Measurements from ENCODE around the gene FIBP.

FIBP gene

GRCh38 chr11:65882120-65883057 is 5.9 kb downstream of the FIBP start:
- in situ Hi-C loops (cut with HindIII; ENCODE audit: low pct_ligation_motif_present, low sequenced_read_pairs), result no loop called here
- no peaks in the 10 kb centered on the region for H3K27me3 ChIP-seq (replicated peaks)
- no peak overlapping the region for H3K27ac ChIP-seq
- TF ChIP-seq, protein P1, sequence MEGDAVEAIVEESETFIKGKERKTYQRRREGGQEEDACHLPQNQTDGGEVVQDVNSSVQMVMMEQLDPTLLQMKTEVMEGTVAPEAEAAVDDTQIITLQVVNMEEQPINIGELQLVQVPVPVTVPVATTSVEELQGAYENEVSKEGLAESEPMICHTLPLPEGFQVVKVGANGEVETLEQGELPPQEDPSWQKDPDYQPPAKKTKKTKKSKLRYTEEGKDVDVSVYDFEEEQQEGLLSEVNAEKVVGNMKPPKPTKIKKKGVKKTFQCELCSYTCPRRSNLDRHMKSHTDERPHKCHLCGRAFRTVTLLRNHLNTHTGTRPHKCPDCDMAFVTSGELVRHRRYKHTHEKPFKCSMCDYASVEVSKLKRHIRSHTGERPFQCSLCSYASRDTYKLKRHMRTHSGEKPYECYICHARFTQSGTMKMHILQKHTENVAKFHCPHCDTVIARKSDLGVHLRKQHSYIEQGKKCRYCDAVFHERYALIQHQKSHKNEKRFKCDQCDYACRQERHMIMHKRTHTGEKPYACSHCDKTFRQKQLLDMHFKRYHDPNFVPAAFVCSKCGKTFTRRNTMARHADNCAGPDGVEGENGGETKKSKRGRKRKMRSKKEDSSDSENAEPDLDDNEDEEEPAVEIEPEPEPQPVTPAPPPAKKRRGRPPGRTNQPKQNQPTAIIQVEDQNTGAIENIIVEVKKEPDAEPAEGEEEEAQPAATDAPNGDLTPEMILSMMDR (IDR thresholded peaks at IDR 0.05; ENCODE audit: low read depth, low read length, missing control alignments), result no peak
- H3K4me3 ChIP-seq (ENCODE audit: low read depth, low read length), result no peak overlapping the region
- peaks cover 42% of the 10 kb centered on the region for H3K36me3 ChIP-seq (replicated peaks)
- no peak for DNase-seq

DNA sequence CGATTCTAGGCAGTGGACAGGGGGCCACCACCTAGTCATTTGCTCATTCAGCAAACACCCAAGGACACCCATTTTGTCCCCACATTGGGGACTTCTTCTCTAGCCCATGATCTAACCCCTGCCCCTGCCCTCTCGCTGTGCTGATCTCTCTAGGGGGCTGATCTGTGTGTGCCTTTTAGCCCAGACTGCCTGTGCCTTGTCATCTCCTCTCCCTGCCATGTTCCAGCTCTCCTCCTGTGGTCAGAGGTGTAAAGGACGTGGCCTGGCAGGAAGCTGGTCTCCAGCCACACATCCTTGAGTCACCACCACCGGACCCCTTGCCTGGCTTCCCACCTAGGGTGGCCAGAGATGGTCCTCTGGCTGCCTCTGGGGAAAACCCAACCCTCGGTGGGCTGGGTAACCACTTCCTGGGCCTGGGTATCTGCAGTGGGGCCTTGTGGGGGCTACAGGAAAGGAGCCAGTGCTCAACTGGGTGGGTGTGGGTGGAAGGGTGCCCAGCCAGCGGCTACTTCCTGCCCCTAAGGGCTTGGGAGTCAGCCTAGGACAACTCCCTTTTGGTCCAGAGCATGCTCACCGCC is 7.3 kb downstream of the FIBP start:
- TF ChIP-seq, protein P1 (IDR thresholded peaks at IDR 0.05; ENCODE audit: low read depth, low read length, missing control alignments), result no peak
- H3K36me3 ChIP-seq (replicated peaks), result peaks cover 42% of the 10 kb centered on the region
- in situ Hi-C loops (cut with HindIII; ENCODE audit: low pct_ligation_motif_present, low sequenced_read_pairs), result no loop called here
- no peak for DNase-seq
- H3K4me3 ChIP-seq (ENCODE audit: low read depth, low read length), result no peak overlapping the region
- H3K27ac ChIP-seq, result no peak overlapping the region
- H3K27me3 ChIP-seq (replicated peaks), result no peaks in the 10 kb centered on the region

GRCh38 chr11:65880027-65880426 is 8.2 kb downstream of the FIBP start:
- H3K4me3 ChIP-seq (ENCODE audit: low read depth, low read length), result no peak overlapping the region
- H3K27ac ChIP-seq, result no peak overlapping the region

GRCh38 chr11:65879617-65880016 is 8.7 kb downstream of the FIBP start, which contains the start of gene CTSW:
TSS of gene CTSW (plus strand) at chr11:65879837. CDS start at chr11:65879855, 18 bp downstream.
- H3K27ac ChIP-seq, result no peak within 1 kb of the TSS
- H3K4me3 ChIP-seq (ENCODE audit: low read depth, low read length), result no peak within 1 kb of the TSS
- TF ChIP-seq, protein P1 (IDR thresholded peaks at IDR 0.05; ENCODE audit: low read depth, low read length, missing control alignments), result no peak
- in situ Hi-C loops (cut with HindIII; ENCODE audit: low pct_ligation_motif_present, low sequenced_read_pairs), result no loop called here
- H3K27me3 ChIP-seq (replicated peaks), result no peaks in the 10 kb centered on the region
- H3K36me3 ChIP-seq (replicated peaks), result peaks cover 29% of the 10 kb centered on the region
- DNase-seq, result no peak

More at GRCh38 chr11:65880027-65880426, 8.2 kb downstream of the FIBP start:
- peaks cover 33% of the 10 kb centered on the region for H3K36me3 ChIP-seq (replicated peaks)
- no peaks in the 10 kb centered on the region for H3K27me3 ChIP-seq (replicated peaks)
- TF ChIP-seq, protein P1 (IDR thresholded peaks at IDR 0.05; ENCODE audit: low read depth, low read length, missing control alignments), result no peak
- no peak for DNase-seq
- in situ Hi-C loops (cut with HindIII; ENCODE audit: low pct_ligation_motif_present, low sequenced_read_pairs), result no loop called here

DNA sequence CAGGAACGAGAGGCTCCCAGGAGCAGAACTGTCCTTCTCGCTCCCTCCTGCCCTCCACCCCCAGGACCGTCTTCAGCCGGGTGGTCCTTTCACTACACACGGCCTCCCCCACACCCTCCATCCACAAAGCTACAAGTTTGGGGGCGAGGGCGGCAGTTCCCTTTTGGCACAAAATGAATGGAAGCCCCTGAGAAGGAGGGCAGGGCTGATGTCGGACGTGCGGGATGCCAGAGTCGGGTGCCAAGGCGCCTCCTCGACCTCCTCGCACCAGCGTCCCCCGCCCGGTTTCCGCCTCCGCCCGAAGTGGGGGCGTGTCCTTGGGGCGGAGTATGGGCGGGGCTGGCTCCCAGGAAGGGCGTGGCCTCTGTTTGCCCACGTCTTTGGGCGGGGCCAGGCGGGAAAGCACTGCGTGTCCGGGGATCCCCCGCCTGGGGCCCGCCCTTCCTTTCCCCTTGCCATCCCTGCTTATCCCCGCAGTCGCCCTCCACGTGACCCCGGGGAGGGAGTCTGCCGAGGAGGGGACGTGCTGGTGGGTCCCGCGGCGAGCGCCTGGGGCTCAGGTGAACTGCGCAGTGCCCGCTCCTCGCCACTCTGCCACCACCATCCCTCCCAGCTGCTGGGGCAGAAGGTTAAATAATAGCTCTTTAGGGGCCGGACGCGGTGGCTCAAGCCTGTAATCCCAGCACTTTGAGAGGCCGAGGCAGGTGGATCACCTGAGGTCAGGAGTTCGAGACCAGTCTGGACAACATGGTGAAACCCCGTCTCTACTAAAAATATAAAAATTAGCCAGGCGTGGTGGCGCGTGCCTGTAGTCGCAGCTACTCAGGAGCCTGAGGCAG is 14.7 kb downstream of the FIBP start:
- H3K36me3 ChIP-seq (replicated peaks), result peaks cover 18% of the 10 kb centered on the region
- TF ChIP-seq, protein P1 (IDR thresholded peaks at IDR 0.05; ENCODE audit: low read depth, low read length, missing control alignments), result no peak
- peak; percentile 84 for DNase-seq
- peak overlapping the region; percentile 79 for H3K27ac ChIP-seq
- no peaks in the 10 kb centered on the region for H3K27me3 ChIP-seq (replicated peaks)
- H3K4me3 ChIP-seq (ENCODE audit: low read depth, low read length), result peak overlapping the region; percentile 72
- in situ Hi-C loops (cut with HindIII; ENCODE audit: low pct_ligation_motif_present, low sequenced_read_pairs), result no loop called here
